SK-N-SH (cell line): ENCODE measurements around the gene TMEFF1.

Experiments used
- CTCF ChIP-seq: fragments of 200-600 bp; sonication (generic); IDR thresholded peaks from 2 replicates; pipeline ENCODE4 v1.6.1; 2017; ENCODE audit warnings: antibody characterized with exemption, mild to moderate bottlenecking, moderate library complexity
- EP300 ChIP-seq, 2 experiments: IDR thresholded peaks; 2 replicates each; pipeline versions ENCODE4 v1.4.0 to v1.6.1; 2012; ENCODE audit warnings: borderline replicate concordance in 1 of 2, low read depth in 1 of 2, low read length in 1 of 2
- EZH2phosphoT487 ChIP-seq: fragments of 200-600 bp; sonication (generic); IDR thresholded peaks from 2 replicates; pipeline ENCODE4 v1.6.1; 2017; ENCODE audit warnings: low read depth, mixed run types, mild to moderate bottlenecking, antibody characterized with exemption, moderate library complexity, borderline replicate concordance
- JUND ChIP-seq: IDR thresholded peaks from 2 replicates; pipeline ENCODE4 v1.4.0; 2012
- MEF2A ChIP-seq: IDR thresholded peaks from 2 replicates; pipeline ENCODE4 v1.4.0; 2012; ENCODE audit warnings: low read depth, borderline replicate concordance
- NFIC ChIP-seq: IDR thresholded peaks from 2 replicates; pipeline ENCODE4 v1.4.0; 2012; ENCODE audit warnings: borderline replicate concordance
- POLR2AphosphoS5 ChIP-seq: IDR thresholded peaks from 2 replicates; pipeline ENCODE4 v1.6.1; 2012; ENCODE audit warnings: low read depth, low read length
- RAD21 ChIP-seq: IDR thresholded peaks from 2 replicates; pipeline ENCODE4 v1.6.1; 2012; ENCODE audit warnings: mild to moderate bottlenecking, low read length
- REST ChIP-seq: IDR thresholded peaks from 2 replicates; pipeline ENCODE4 v1.6.1; 2012; ENCODE audit warnings: mild to moderate bottlenecking, low read depth, low read length, moderate library complexity
- RFX5 ChIP-seq: IDR thresholded peaks from 2 replicates; pipeline ENCODE4 v1.6.1; 2012; ENCODE audit warnings: mild to moderate bottlenecking, improper control_type of control experiment, low read length
- SIN3A ChIP-seq: IDR thresholded peaks from 2 replicates; pipeline ENCODE4 v1.6.1; 2012; ENCODE audit warnings: low read depth, mild to moderate bottlenecking, low read length, moderate library complexity, borderline replicate concordance
- USF2 ChIP-seq: fragments of 150-350 bp; IDR thresholded peaks from 2 replicates; pipeline ENCODE4 v1.6.1; 2017; ENCODE audit warnings: antibody characterized with exemption, low read length, low read depth, borderline replicate concordance
- TF ChIP-seq, protein P1 (sequence below): IDR thresholded peaks from 2 replicates; pipeline ENCODE4 v1.4.0; 2012; ENCODE audit warnings: low read depth, borderline replicate concordance
- TF ChIP-seq, protein P2 (sequence below): IDR thresholded peaks from 2 replicates; pipeline ENCODE4 v1.4.0; 2012; ENCODE audit warnings: low read depth

DNA sequence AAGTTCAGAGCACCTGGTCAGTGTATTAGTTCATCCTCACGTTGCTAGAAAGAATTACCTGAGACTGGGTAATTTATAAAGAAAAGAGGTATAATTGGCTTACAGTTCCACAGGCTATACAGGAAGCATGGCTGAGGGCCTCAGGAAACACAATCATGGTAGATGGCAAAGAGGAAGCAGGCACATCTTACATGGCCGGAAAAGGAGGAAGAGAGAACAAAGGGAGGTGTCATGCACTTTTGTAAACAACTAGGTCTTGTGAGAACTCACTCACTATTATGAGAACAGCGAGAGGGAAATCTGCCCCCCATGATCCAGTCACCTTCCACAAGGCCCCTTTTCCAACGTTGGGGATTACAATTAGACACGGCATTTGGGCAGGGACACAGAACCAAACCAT is 76.1 kb downstream of the TMEFF1 start:
- TF ChIP-seq POLR2AphosphoS5 (no peak), CTCF (no peak), RFX5 (no peak), RAD21 (no peak), EP300 (IDR thresholded peaks at IDR 0.05; ENCODE audit: borderline replicate concordance in 1 of 2, low read depth in 1 of 2, low read length in 1 of 2) (no peak), EZH2phosphoT487 (no peak), USF2 (no peak), MEF2A (no peak), REST (no peak), SIN3A (no peak), NFIC (no peak), JUND (no peak)
- TF ChIP-seq, protein P1, sequence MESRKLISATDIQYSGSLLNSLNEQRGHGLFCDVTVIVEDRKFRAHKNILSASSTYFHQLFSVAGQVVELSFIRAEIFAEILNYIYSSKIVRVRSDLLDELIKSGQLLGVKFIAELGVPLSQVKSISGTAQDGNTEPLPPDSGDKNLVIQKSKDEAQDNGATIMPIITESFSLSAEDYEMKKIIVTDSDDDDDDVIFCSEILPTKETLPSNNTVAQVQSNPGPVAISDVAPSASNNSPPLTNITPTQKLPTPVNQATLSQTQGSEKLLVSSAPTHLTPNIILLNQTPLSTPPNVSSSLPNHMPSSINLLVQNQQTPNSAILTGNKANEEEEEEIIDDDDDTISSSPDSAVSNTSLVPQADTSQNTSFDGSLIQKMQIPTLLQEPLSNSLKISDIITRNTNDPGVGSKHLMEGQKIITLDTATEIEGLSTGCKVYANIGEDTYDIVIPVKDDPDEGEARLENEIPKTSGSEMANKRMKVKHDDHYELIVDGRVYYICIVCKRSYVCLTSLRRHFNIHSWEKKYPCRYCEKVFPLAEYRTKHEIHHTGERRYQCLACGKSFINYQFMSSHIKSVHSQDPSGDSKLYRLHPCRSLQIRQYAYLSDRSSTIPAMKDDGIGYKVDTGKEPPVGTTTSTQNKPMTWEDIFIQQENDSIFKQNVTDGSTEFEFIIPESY, result no peak
- TF ChIP-seq, protein P2, sequence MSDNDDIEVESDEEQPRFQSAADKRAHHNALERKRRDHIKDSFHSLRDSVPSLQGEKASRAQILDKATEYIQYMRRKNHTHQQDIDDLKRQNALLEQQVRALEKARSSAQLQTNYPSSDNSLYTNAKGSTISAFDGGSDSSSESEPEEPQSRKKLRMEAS, result no peak
